ENCODE results near the gene BTBD16. TPM values are rescaled to one million over a fixed set of nuclear protein-coding genes. Genes with fewer than 3 reads are reported as not detected.

Gene BTBD16
- total RNA-seq, 4 donors from 2014 or later, result 0.42 to 1.2 TPM; not detected in 2

- H3K4me3 ChIP-seq, result no peak overlapping the region
- H3K36me3 ChIP-seq, result peaks cover 0 to 6% (median 0%) of the 10 kb centered on the region in 3 donors
- 95% methylated on average over 5 of the region's 5 CpGs for WGBS, 2 donors
- TF ChIP-seq POLR2A (IDR thresholded peaks at IDR 0.05) (no peak), EP300 (IDR thresholded peaks at IDR 0.05) (no peak), CTCF (IDR thresholded peaks at IDR 0.05) (no peak)
- H3K4me1 ChIP-seq, result peaks cover 0 to 29% (median 10%) of the 10 kb centered on the region in 4 donors
- H3K27ac ChIP-seq, result no peak overlapping the region
- H3K27me3 ChIP-seq, result no peaks in the 10 kb centered on the region
- no peak for DNase-seq (ENCODE audit: low spot score in 2 of 2)
- no peaks in the 10 kb centered on the region for H3K9me3 ChIP-seq
These were observed 107.9 kb downstream of the BTBD16 start for GRCh38 chr10:122379041-122379440.

- Histone ChIP-seq H3K4me3 (no peak overlapping the region), H3K9me3 (no peaks in the 10 kb centered on the region), H3K27ac (no peak overlapping the region), H3K4me1 (peaks cover 0 to 28% (median 10%) of the 10 kb centered on the region in 4 donors), H3K36me3 (peaks cover 0 to 6% (median 0%) of the 10 kb centered on the region in 3 donors), H3K27me3 (no peaks in the 10 kb centered on the region)
- no peak for TF ChIP-seq POLR2A (IDR thresholded peaks at IDR 0.05)
- TF ChIP-seq CTCF (IDR thresholded peaks at IDR 0.05), result no peak
- TF ChIP-seq EP300 (IDR thresholded peaks at IDR 0.05), result no peak
- DNase-seq (ENCODE audit: low spot score in 2 of 2), result no peak
- WGBS, 2 donors, result 88 to 94% methylated on average over 2 of the region's 2 CpGs
These were observed 108.4 kb downstream of the BTBD16 start for GRCh38 chr10:122379537-122379936.

- TF ChIP-seq CTCF (IDR thresholded peaks at IDR 0.05) (no peak), EP300 (IDR thresholded peaks at IDR 0.05) (no peak), POLR2A (IDR thresholded peaks at IDR 0.05) (no peak)
- no peaks in the 10 kb centered on the region for H3K9me3 ChIP-seq
- 93 to 96% methylated on average over 4 of the region's 4 CpGs for WGBS, 2 donors
- no peaks in the 10 kb centered on the region for H3K27me3 ChIP-seq
- no peak overlapping the region for H3K4me3 ChIP-seq
- peaks cover 0 to 26% (median 10%) of the 10 kb centered on the region in 4 donors for H3K4me1 ChIP-seq
- peaks cover 0 to 6% (median 0%) of the 10 kb centered on the region in 3 donors for H3K36me3 ChIP-seq
- DNase-seq (ENCODE audit: low spot score in 2 of 2), result no peak
- H3K27ac ChIP-seq, result no peak overlapping the region
These were observed 109.6 kb downstream of the BTBD16 start for GRCh38 chr10:122380703-122381102.

DNA sequence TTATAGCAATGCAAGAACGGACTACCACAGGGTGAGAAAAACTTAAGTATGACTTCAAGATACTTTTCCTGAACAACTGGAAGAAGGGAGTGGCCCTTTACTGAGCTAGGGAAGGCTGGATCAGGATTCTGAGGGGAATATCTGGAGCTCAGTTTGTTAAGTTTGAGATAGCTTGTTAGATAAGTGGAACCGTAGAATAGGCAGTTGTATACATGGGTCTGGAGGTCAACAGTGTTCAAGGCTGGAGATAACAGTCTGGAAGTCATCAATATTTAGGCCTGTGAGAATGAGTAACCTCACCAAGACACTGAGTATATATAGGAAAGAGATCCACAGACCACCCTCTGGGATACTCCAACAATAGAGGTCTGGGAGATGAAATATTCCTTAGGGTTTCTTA lies 110.6 kb downstream of the BTBD16 start:
- Histone ChIP-seq H3K9me3 (no peaks in the 10 kb centered on the region), H3K36me3 (peaks cover 0 to 6% (median 0%) of the 10 kb centered on the region in 3 donors), H3K4me1 (peaks cover 0 to 16% (median 4%) of the 10 kb centered on the region in 4 donors), H3K4me3 (no peak overlapping the region), H3K27me3 (no peaks in the 10 kb centered on the region), H3K27ac (no peak overlapping the region)
- TF ChIP-seq EP300 (IDR thresholded peaks at IDR 0.05), result no peak
- DNase-seq (ENCODE audit: low spot score in 2 of 2), result no peak
- WGBS, 2 donors, result 81 to 82% methylated on average over 2 of the region's 2 CpGs

DNA sequence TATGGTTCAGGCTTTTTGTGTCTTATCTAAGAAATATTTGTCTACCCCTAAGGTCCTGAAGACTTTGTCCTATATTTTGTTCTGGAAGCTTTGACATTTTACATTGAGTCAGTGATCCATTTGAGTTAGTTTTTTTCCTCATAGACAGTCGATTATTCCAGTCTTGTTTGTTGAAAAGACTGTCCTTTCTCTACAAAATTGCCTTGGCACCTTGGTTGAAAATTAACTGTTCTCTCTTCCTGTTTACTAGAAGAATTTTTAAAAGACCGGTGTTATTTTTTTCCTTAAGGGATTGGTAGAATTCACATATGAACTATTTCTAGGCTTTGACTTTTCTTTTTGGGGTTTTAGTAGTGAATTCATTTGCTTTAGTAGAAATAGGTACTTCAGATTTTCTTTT lies 115.4 kb downstream of the BTBD16 start:
- H3K36me3 ChIP-seq, result peaks cover 0 to 16% (median 0%) of the 10 kb centered on the region in 3 donors
- no peak overlapping the region for H3K27ac ChIP-seq
- H3K9me3 ChIP-seq, result no peaks in the 10 kb centered on the region
- H3K4me3 ChIP-seq, result no peak overlapping the region
- no peak for DNase-seq (ENCODE audit: low spot score in 2 of 2)
- TF ChIP-seq CTCF (IDR thresholded peaks at IDR 0.05) (no peak), EP300 (IDR thresholded peaks at IDR 0.05) (no peak), POLR2A (IDR thresholded peaks at IDR 0.05) (no peak)
- 46 to 71% methylated on average over 2 of the region's 2 CpGs for WGBS, 2 donors
- no peaks in the 10 kb centered on the region for H3K27me3 ChIP-seq
- H3K4me1 ChIP-seq, result no peaks in the 10 kb centered on the region

DNA sequence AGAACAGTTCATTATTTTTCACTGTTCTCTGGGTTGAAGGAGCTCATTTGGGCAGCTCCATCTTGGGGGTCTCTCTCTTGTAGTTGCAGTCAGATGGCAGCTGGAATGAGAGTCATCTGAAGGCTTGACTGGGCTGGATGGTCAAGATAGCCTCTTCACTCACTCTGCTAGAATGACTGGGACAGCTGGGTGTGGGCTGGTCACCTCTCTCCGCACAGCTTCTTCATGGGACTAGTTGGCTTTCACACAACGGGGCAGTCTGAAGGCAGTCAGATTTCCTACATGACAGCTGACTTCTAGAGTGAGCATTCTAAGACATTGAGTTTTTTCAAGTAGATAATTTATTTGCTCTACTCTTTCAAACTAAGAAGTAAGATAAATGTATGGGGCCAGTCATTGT lies 116.5 kb downstream of the BTBD16 start:
- DNase-seq (ENCODE audit: low spot score in 2 of 2), result no peak
- no peaks in the 10 kb centered on the region for H3K27me3 ChIP-seq
- peaks cover 0 to 16% (median 0%) of the 10 kb centered on the region in 3 donors for H3K36me3 ChIP-seq
- no peak overlapping the region for H3K4me3 ChIP-seq
- H3K4me1 ChIP-seq, result peaks cover 0 to 9% (median 3%) of the 10 kb centered on the region in 4 donors
- H3K9me3 ChIP-seq, result no peaks in the 10 kb centered on the region
- TF ChIP-seq POLR2A (IDR thresholded peaks at IDR 0.05), result no peak
- TF ChIP-seq EP300 (IDR thresholded peaks at IDR 0.05), result no peak
- no peak for TF ChIP-seq CTCF (IDR thresholded peaks at IDR 0.05)
- WGBS, 2 donors, result 100% methylated on average over 2 of the region's 2 CpGs
- H3K27ac ChIP-seq, result no peak overlapping the region

Measured in tibial nerve (tissue), 4 donors.